ENCODE measurements around the gene BOK.

Gene BOK

DNA sequence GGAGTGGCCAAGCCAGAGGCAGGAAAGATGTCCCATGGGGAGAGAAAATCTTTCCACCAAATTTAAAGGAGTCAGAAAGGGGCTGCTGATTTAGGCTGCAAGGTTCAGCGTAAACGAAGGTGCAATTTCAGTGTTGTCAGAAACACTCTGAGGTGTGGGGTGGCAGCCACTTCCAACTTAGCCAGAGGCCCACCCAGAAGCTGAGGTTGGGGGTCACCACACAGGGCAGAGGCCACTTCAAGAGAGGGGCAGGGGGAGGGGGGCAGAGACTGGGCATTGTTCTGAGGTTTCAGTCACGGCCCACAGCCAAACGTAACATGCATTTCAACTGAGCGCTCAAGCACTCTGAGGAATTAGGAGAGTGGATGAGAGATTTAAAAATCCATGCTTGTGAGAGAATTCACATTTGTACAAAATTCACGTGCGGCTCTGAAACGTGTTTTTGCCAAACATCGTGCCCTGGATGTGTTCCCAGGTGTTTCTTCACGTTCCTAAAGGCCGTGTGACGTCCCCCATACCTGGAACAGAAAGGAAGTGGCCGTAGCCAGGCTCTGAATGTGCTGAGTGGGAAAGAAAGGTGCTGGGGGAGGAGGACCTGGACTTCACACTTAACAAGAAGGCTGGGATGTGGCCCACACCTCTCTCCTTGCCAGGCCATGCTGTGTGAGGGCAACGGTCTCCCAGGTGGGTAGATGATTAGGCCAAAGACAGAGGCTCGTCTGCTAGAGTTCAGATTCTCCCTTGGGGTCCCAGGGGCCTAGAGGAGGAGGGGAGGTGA is 19.5 kb upstream of the BOK start:
- no peak for DNase-seq (ENCODE audit: low spot score)

DNA sequence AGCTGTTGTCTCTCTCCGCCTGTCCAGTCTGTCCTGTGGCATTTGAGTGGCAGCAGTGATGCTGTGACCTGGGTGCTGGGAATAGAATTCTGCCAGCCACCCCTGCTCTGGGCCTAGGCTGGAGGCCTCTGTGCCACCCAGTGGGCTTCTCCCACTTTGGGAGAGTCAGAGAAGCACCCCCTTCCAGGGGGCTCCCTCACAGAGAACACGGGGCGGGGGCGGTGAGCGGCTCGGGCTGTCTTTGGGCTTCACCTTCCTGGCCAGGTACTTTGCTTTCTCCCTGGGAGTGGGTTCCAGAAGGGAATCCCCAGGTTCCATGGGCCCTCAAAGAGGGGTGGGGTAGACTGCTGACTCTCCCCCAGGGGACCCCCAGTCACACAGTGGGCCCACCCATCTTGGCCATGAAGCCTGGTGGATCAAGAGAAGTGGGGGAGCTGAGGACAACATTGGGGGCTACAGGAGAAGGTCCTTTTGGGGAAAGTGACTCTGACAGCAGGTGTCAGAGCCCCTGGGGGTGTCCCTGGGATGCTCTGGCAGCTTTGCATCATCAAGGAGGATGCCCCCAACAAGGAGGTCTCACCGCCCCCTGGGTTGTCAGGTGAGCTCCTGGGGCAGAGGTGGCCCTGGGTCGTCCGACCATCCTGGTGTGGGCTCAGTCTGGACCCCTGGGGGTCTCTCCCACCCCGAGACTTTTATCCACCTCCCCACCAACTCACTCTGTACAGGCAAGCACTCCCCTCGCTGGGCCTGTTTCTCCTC is 18.8 kb upstream of the BOK start:
- DNase-seq (ENCODE audit: low spot score), result no peak

DNA sequence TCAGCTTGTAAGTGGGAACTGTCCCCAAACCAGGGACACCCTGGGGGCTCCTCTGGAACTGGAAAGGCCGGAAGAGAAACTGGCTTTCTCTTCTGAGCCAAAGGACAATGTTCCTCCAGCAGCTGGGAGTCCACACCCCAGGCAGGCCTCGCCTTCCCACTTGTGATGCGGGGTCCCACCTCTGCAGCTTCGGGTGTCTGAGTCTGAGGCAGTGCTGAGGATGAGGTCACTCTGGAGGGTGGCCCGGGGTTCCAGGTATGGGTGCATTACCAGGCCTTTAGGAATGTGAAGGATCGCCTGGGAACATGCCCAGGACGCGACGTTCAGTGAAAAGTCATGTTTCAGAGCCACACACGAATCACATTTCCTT is 18.2 kb upstream of the BOK start:
- DNase-seq (ENCODE audit: low spot score), result no peak

DNA sequence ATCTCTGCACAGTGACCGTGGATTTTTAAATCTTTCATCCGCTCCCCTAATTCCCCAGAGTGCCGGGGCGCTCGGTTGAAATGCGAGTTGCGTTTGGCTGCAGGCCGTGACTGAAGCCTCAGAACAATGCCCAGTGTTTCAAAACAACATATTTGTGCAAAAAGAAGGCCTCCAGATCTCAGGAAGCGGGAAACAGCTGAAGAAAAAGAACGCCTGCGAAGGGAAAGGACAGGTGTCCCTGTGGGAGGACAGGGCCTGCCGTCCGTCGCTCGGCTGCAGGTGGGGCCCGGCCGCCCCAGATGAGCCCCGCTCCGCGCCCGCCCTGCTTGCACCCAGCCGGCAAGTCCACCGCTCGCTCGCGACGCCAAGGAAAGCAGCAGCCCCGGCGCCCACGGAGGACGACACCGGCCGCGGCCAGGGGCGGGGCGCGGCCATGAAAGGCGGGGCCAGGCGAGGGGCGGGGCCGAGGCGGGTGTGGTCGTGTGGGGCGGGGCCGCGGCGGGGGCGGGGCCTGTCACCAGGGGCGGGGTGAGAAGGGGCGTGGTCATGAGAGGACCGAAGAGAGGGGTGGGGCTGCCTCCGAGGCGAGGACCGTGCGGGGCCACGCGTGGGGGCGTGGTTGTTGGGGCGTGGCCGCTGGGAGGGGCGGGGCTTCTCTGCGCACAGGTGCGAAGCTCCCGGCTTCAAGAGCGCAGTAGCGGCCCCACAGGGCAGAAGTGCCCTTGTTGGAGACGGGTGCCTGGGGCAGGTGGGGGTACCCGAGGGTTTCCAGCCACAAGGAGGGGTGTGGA is 17.6 kb upstream of the BOK start:
- peak; percentile 51 for DNase-seq (ENCODE audit: low spot score)

DNA sequence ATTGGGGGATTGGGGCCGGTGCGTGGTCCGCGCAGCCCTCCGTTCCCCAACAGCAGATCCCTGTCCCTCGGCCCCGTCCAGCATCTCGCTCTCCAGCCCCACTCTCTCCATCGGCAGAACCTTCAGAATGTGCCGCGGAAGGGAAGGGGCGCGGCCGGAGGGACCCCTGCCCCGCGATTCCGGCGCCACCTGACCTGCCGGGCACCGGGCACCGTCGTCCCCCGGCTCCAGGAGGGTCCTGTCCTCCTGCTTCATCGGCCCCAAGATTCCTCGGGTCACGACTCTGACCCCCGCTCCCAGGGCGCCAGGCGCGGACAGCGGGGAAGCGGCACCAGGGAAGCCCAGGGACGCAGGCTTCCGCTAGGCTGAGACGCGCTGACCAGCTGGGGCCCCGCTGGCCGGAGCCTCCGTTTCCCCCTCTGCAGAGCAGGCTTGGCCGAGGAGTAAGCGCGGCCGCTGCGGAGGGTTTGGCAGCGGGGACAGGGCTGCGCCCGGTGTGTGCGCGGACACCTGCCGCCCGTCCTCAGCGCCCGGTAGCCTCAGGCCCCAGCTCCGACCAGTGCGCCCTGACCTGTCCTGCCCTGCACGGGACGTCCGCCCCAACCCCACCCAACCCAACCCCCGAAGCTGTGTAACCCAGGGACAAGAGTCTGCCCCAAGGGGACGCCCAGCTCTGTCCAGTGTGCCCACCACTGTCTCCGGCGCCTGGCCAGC is 16.8 kb upstream of the BOK start:
- DNase-seq (ENCODE audit: low spot score), result no peak

DNA sequence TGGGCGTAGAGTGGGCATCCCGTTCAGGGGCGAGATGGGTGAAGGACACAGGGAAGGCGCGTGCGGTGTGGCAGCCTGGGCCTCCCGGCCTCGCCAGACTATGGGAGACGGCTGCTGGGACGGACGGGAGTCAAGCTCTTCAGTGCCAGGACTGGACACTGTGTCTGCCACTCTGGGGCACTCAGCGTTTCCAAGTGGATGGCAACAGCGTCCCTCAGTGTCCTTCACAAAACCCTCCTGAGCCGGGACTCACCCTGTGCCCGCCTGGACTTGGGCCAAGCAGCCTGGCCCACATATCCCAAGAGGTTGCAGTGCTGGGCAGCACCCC is 16.3 kb upstream of the BOK start:
- peak; percentile 32 for DNase-seq (ENCODE audit: low spot score)

DNA sequence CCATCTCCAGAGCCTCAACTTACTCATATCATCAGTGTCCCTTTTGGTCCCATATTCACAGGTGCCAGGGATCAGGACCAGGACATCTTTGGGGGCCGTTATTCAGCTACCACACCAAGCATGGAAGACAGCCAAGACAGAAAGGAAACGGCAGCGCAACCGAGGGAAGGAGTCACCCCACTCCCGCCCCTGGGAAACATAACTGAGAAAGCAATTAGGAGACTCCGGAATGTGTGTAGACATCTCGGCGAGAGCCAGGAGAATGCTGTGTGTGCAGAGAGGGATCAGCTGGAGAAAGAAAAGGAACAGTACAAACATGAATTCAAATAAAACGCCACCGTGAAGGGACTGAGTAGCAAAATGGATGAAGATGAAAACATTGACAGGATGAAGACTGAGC is 13.4 kb upstream of the BOK start:
- DNase-seq (ENCODE audit: low spot score), result no peak

DNA sequence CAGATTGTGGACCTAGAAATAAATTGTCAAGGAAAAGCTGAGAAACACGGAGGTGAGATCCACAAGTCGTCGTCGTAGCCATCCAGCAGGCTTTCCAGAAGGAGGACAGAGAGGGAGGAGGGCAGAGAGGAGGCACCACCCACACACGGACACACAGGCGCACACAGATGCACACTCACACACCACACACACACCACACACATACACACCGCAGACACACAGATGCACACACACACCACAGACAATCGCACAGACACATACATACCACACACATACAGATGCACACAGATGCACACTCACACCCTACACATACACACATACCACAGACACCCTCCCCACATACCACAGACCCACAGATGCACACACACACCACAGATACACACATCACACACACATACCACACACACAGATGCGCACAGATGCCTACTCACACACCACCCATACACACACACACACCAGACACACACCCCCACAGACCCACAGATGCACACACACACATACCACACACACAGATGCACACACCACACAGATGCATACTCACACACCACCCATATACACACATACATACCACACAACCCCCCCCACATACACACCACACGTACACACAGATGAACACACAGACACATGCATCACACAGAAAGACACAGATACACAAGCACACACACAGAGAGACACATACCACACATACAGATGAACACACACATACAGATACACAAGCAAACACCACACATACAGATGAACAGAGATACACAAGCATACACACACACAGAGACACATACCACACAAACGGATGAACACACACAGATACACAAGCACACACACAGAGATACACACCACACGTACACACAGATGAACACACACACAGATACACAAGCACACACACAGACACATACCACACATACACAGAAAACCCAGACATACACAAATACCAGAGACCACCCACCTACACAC is 12.7 kb upstream of the BOK start:
- no peak for DNase-seq (ENCODE audit: low spot score)

DNA sequence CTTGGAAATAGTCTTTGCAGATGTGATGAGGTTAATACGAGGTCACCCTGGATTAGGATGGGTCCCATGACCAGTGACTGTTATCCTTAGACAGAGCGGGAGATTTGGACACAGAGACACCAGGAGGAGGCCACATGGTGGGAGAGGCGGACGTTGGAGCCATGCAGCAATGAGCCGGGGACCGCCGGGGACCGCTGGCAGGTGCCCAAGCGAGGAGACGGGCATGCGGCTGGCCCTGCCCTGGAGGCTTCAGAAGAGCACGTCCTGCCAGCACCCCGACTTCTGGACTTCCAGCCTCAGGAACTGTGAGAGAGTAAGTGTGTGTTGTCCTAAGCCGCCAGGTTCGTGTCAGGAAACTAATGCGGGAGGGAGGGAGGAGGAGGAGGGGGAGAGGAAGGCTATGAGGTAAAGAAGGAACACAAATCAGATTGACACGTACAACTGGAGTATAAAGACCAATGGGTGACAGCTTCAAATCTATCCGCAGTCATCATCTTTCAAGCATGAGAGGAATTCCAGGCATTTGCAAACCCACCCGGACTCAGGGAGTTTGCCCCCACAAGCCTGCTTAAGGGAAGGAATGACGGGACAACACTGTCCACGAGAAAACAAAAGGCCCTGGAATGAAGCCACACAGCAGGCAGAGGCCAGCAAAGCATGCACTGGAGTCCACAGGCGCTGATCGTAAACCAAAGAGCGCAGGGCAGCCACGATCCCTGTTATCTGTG is 11.6 kb upstream of the BOK start:
- DNase-seq (ENCODE audit: low spot score), result peak; percentile 62

DNA sequence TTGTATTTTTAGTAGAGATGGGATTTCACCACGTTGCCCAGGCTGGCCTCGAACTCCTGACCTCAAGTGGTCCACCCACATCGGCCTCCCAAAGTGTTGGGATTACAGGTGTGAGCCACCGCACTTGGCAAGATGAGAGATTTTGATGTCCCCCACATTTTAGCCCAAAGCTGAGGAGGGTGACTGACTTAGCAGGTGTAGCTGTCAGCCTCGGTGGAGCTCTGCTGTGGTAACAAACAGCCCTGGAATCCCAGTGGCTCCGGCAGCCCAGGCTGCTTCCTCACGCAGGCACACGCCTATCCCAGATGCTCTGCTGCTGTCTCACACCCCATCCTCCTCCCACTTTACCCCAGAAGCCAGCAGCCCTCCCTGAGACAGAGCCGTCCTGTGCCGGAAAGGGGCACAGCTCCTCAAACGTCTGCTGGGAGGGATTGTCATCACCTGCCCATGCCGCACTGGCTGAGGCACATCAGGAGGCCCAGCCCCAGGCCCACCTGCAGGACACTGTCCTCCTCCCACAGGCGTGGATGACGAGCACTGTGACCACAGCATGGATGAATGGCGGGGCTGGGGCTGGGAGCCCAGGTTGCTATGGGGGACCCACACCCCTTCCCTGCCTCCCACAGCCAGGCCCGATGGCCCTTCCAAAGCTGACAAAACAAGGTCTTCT is 10.6 kb upstream of the BOK start:
- DNase-seq (ENCODE audit: low spot score), result no peak

DNA sequence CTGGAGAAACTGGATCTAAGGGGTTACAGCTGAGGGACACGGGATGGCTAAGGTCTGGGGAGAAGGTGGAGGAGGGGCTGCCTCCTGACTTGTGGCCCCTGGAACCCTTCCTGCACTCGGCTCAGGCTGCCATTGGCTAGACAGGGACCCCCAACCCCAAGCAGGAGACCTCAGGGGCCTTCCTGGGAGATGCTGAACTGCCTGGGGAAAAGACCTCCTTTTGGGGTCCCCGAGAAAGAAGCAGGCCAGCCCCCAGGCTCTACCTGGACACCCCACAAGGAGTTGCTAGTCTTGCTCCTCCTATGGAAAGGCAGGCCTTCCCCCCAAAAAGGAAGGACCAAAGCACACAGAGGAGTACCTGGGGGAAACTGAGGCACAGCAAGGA is 10.1 kb upstream of the BOK start:
- DNase-seq (ENCODE audit: low spot score), result no peak

DNA sequence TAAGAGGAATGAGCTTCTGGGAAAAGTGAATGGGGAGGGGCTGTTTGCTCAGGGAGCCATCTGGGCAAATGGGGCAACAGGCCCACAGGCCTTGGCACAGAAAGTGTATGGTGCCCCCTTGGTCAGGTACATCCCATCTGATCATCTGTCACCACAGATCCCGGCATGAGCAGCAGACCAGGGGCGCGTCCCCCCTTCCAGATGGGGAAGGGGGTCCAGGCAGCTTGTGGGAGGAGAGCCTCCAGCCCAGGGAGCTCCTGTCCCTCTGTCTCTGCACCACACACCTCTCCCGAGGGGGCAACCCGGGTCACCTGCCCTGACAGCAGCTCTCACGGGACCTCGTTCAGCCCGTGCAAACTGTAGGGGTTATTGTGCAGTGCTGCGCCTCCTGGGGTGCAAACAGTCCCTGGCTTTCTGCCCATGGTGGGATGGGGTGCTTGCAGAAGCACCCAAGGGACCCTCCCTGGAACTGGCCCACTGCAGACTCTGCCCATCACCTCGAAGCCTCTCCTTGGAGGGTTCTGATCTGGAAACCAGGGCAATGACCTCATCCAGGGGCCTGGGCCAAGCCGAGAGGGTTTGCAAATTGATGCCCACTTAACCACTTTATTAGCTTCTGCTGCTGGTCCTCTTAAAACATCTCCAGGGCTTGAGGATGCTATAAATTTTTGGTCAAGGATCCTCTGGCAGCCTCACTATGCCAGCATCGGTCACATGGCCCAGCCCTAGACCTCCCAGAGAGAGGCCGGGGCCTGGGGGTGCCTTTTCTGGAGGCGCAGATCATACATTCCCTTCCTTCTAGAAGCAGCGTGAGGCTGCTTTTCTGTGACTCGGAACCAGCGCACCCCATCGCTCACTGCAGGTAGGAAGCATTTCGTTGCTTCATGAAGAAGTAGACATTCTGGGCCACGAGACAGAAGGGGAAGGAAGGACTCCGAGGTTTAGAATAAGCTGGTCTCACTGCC is 7.6 kb upstream of the BOK start:
- DNase-seq (ENCODE audit: low spot score), result no peak

DNA sequence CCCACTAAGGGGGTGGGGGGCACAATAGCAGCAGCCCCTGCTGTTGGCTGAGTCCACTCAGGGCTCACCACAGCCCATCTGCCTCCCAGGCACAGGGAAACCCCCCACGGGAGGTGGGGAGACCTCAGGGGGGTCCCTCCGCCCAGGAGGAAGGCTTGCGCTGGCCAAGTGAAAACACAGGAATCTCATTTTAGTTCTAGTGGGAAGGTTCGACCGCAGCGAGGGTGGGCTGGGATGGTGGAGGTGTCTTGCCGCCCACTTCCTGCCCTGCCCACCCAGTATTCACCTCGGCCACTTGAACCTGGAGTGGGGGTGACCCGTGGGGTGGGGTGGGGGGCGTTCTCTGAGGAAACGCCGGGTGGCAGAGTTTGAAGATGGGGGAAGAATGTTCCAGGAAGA is 6.9 kb upstream of the BOK start:
- DNase-seq (ENCODE audit: low spot score), result no peak

DNA sequence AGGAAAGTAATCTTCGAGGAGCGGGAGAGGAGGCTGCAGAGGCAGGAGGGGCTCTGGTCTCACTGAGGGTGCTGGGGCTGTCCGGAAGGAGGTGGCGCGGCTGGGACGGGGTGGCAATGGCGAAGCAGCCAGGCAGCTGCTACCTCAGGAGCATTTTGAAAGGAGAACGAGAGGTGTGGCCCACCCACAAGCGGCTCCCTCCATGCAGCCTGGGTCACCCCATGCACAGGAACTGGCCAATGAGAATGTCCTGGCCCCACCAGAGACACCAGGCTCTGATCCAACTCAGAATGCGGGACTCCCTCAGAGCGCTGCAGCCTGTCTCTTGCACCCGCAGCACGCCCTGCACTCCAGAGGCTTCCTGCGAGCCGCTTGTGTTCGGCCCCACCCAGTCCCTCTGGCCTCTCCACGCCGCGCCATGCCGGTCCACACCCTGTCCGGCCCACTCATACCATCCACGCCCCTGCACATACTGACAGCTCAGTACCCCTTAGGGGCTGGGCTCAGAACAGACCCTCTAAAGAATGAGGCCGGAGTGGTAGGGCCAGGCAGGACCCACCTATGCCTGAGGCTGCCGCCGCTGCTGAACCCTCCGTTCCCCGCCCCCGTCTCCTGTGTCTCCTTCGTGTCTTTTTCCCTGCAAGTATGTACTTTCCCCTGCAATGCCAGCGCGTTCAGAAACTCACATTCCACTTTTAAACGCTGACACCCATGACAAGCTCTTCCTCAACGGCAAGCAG is 6.4 kb upstream of the BOK start:
- DNase-seq (ENCODE audit: low spot score), result no peak

DNA sequence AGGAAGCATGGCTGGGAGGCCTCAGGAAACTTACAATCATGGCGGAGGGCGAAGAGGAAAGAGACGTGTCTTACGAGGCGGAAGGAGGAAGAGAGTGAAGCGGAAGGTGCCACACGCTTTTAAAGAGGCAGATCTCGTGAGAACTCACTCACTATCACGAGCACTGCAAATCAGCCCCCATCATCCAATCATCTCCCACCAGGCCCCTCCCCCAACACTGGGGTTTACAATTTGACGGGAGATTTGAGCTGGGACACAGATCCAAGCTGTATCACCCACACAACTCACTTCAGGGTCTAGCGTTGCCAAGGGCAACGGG is 5.1 kb upstream of the BOK start:
- DNase-seq (ENCODE audit: low spot score), result no peak

DNA sequence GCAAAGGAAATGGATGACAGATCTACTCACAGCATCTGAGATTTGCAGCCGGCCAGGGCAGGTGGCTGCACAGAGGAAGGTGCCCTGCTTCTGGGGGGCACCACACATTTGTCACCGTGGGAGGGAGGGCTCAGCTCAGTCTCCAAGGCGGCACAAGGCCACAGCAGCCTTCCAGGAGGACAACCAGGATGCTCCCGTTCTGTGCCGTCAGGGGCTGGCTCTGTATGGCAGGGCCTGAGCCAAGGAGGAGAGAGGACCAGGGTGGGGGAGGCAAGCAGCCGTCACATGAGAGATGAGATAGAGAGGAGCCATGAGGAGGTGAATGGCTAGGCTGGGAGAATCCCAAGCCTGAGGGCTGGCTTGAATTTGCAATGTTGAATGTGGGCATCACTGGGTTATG is 4.6 kb upstream of the BOK start:
- no peak for DNase-seq (ENCODE audit: low spot score)

DNA sequence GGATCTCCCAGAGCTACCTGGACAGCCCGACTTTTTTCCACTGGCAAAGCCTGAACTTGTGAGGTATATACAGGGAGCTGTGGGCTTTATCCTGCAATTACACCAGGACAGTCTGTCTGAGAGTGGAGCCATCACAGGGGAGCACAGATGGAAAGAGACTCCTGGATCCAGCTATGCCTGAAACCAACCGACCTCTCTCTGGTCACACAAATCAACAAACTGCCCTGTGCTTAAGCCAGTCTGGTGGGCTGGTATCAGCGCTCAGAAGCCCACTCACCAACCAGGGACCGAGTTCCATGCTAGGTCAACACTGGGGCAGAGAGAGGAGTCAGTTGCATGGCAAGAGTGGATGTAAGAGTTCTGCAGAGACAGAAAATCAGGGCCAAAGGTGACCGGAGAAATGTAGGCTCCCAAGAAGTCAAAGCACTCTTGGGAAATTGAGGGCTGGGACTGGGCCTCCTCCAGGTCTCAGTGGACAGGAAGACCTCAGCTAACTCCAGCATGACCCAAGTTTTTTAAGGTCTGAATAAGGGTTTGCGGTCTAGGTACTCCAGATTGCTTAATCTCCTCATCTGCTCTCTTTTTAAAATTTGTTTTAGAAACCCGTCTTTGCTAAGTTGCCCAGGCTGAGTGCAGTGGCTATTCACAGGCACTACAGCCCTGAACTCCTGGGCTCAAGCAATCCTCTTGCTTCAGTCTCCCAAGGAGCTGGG is 3.8 kb upstream of the BOK start:
- no peak for DNase-seq (ENCODE audit: low spot score)

DNA sequence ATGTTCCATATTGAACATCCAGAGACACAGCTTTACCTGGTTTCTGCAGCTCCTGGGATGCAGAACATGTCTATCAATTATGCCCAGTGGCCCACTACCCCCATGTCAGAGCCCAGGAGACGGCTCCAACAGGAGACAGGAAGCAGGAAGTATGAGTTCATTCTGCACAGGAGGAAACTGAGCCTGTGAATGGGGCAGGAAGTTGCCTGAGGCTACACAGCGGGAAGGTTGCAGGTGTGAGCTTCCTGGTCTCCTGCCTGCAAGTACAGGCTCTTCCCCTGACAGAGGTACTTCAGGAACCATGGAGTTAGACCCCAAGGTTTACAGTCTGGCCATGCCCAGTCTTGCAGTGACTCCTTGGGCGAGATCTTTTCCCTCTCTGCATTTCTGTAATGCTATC is 2.8 kb upstream of the BOK start:
- DNase-seq (ENCODE audit: low spot score), result no peak

All from globus pallidus (tissue), 1 donor.